ENCODE data around the gene PPP1R14C.

Gene PPP1R14C

DNA sequence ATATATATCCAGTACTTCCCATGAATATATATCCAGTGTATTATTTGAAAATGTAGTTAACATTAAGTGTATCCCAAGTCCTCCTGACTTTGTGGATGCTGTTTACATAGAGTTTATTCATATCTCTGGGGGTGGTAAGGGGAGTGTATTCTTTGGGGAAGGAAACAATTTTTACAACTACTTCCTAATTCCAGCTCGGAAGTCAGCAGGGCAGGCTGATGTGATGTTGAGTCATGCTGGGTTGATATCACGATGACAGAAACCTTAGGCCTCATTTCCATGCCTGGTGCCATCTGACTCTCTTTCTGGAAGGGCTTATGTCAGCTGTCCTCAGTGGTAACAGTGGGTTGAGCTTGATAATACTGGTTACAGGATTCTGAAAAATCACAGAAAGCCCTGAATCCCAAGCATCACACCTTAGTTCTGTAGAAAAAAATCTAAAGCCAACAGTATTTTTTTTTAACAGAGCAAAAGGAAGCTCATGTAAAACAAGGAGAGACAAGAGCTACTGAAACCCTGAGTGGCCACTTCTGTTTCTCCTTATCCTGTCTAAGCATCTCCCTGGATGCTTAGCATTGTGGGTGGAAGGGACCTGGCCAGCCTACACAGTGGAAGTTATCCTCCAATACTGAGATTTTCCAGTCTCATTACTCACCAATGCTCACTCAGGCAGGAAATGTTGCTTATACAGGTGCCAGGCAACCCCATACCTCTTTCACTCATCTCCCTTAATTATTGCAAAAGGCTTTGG is 150.8 kb downstream of the PPP1R14C start:
- Histone ChIP-seq H2BK120ac (ENCODE audit: low read depth, low read length) (no peak overlapping the region), H3K9me3 (replicated peaks in 1 of 2; ENCODE audit: control insufficient read depth in 2 of 2, insufficient read depth in 1 of 2, low read depth in 1 of 2, low read length in 2 of 2) (peaks cover 10 to 23% of the 10 kb centered on the region in 2 donors), H3K23ac (ENCODE audit: low read depth, low read length, poor library complexity) (no peak overlapping the region), H2AK5ac (ENCODE audit: low read depth, low read length) (no peak overlapping the region), H3K36me3 (replicated peaks in 1 of 2; ENCODE audit: control insufficient read depth in 2 of 2, insufficient read depth in 2 of 2, low read length in 2 of 2) (no peaks in the 10 kb centered on the region), H3K18ac (ENCODE audit: low read length) (no peak overlapping the region), H3K4me3 (ENCODE audit: low read length in 2 of 2) (no peak overlapping the region), H4K8ac (ENCODE audit: low read depth, low read length) (no peak overlapping the region), H3K4me1 (ENCODE audit: control insufficient read depth in 2 of 2, insufficient read depth in 1 of 2, low read depth in 1 of 2, low read length in 2 of 2) (peaks cover 0 to 4% of the 10 kb centered on the region in 2 donors), H3K4me2 (ENCODE audit: insufficient read depth, low read length, poor library complexity, severe bottlenecking) (no peak overlapping the region), H2BK12ac (ENCODE audit: low read length) (no peak overlapping the region), H3K79me1 (ENCODE audit: low read depth, low read length) (no peaks in the 10 kb centered on the region), H3K27me3 (ENCODE audit: control insufficient read depth in 3 of 3, insufficient read depth in 3 of 3, low read depth in 1 of 3, low read length in 3 of 3) (no peaks in the 10 kb centered on the region), H2AFZ (ENCODE audit: low read length) (no peak overlapping the region), H2BK5ac (ENCODE audit: low read length) (no peak overlapping the region), H4K91ac (ENCODE audit: low read depth, low read length, poor library complexity) (no peak overlapping the region), H3K27ac (replicated peaks; ENCODE audit: low read length) (no peak overlapping the region), H3K9ac (ENCODE audit: low read depth, low read length, poor library complexity) (no peak overlapping the region), H2BK15ac (ENCODE audit: low read length) (no peak overlapping the region), H3K4ac (ENCODE audit: low read length) (no peak overlapping the region), H3K14ac (ENCODE audit: low read length) (no peak overlapping the region)
- DNase-seq (ENCODE audit: low spot score), result no peak
- no CpG with 5 or more reads among the region's 2 CpGs for WGBS, 2 donors (ENCODE audit: extremely low coverage in 2 of 2, insufficient read length in 2 of 2, insufficient replicate concordance in 1 of 2)

DNA sequence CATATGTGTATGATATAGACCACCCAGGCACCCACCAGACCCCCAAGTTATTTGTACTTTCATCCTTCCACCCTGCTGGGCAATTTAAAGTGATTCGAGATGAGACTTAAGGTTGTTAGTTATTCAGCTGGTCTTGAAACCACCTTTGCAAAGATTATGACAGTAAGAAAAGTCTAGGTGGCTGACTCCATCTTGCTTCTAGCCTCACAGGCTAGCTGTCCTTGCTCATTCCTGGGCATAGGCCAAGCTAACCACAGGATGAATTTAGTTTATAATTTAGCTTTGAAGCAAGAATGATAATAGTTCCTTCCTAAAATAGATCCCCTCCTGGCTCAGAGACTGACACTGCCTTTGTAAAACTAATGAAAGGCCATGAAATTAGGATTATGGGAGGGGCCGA is 154.0 kb downstream of the PPP1R14C start:
- Histone ChIP-seq H3K36me3 (replicated peaks in 1 of 2; ENCODE audit: control insufficient read depth in 2 of 2, insufficient read depth in 2 of 2, low read length in 2 of 2) (no peaks in the 10 kb centered on the region), H3K9me3 (replicated peaks in 1 of 2; ENCODE audit: control insufficient read depth in 2 of 2, insufficient read depth in 1 of 2, low read depth in 1 of 2, low read length in 2 of 2) (peaks cover 10 to 27% of the 10 kb centered on the region in 2 donors), H2BK5ac (ENCODE audit: low read length) (no peak overlapping the region), H3K14ac (ENCODE audit: low read length) (no peak overlapping the region), H3K4ac (ENCODE audit: low read length) (no peak overlapping the region), H3K4me2 (ENCODE audit: insufficient read depth, low read length, poor library complexity, severe bottlenecking) (no peak overlapping the region), H4K8ac (ENCODE audit: low read depth, low read length) (no peak overlapping the region), H2BK12ac (ENCODE audit: low read length) (no peak overlapping the region), H3K4me3 (ENCODE audit: low read length in 2 of 2) (no peak overlapping the region), H2AFZ (ENCODE audit: low read length) (no peak overlapping the region), H4K91ac (ENCODE audit: low read depth, low read length, poor library complexity) (no peak overlapping the region), H3K23ac (ENCODE audit: low read depth, low read length, poor library complexity) (no peak overlapping the region), H3K27me3 (ENCODE audit: control insufficient read depth in 3 of 3, insufficient read depth in 3 of 3, low read depth in 1 of 3, low read length in 3 of 3) (no peaks in the 10 kb centered on the region), H2BK15ac (ENCODE audit: low read length) (no peak overlapping the region), H2BK120ac (ENCODE audit: low read depth, low read length) (no peak overlapping the region), H3K79me1 (ENCODE audit: low read depth, low read length) (no peaks in the 10 kb centered on the region), H3K9ac (ENCODE audit: low read depth, low read length, poor library complexity) (no peak overlapping the region), H3K4me1 (ENCODE audit: control insufficient read depth in 2 of 2, insufficient read depth in 1 of 2, low read depth in 1 of 2, low read length in 2 of 2) (peaks cover 2 to 12% of the 10 kb centered on the region in 2 donors), H3K27ac (replicated peaks; ENCODE audit: low read length) (no peak overlapping the region), H3K18ac (ENCODE audit: low read length) (no peak overlapping the region), H2AK5ac (ENCODE audit: low read depth, low read length) (no peak overlapping the region)
- no peak for DNase-seq (ENCODE audit: low spot score)
- no CpG with 5 or more reads among the region's 2 CpGs for WGBS, 2 donors (ENCODE audit: extremely low coverage in 2 of 2, insufficient read length in 2 of 2, insufficient replicate concordance in 1 of 2)

GRCh38 chr6:150297327-150298029 is 154.6 kb downstream of the PPP1R14C start:
- Histone ChIP-seq H4K8ac (ENCODE audit: low read depth, low read length) (no peak overlapping the region), H3K79me1 (ENCODE audit: low read depth, low read length) (no peaks in the 10 kb centered on the region), H3K27ac (replicated peaks; ENCODE audit: low read length) (no peak overlapping the region), H3K23ac (ENCODE audit: low read depth, low read length, poor library complexity) (no peak overlapping the region), H2AFZ (ENCODE audit: low read length) (no peak overlapping the region), H3K9me3 (replicated peaks in 1 of 2; ENCODE audit: control insufficient read depth in 2 of 2, insufficient read depth in 1 of 2, low read depth in 1 of 2, low read length in 2 of 2) (peaks cover 10 to 27% of the 10 kb centered on the region in 2 donors), H2BK12ac (ENCODE audit: low read length) (no peak overlapping the region), H2AK5ac (ENCODE audit: low read depth, low read length) (no peak overlapping the region), H3K4me2 (ENCODE audit: insufficient read depth, low read length, poor library complexity, severe bottlenecking) (no peak overlapping the region), H3K4me3 (ENCODE audit: low read length in 2 of 2) (no peak overlapping the region), H3K36me3 (replicated peaks in 1 of 2; ENCODE audit: control insufficient read depth in 2 of 2, insufficient read depth in 2 of 2, low read length in 2 of 2) (no peaks in the 10 kb centered on the region), H2BK5ac (ENCODE audit: low read length) (no peak overlapping the region), H2BK15ac (ENCODE audit: low read length) (no peak overlapping the region), H3K18ac (ENCODE audit: low read length) (no peak overlapping the region), H4K91ac (ENCODE audit: low read depth, low read length, poor library complexity) (no peak overlapping the region), H3K14ac (ENCODE audit: low read length) (no peak overlapping the region), H3K9ac (ENCODE audit: low read depth, low read length, poor library complexity) (no peak overlapping the region), H3K4me1 (ENCODE audit: control insufficient read depth in 2 of 2, insufficient read depth in 1 of 2, low read depth in 1 of 2, low read length in 2 of 2) (peaks cover 2 to 18% of the 10 kb centered on the region in 2 donors), H2BK120ac (ENCODE audit: low read depth, low read length) (no peak overlapping the region), H3K4ac (ENCODE audit: low read length) (no peak overlapping the region), H3K27me3 (ENCODE audit: control insufficient read depth in 3 of 3, insufficient read depth in 3 of 3, low read depth in 1 of 3, low read length in 3 of 3) (no peaks in the 10 kb centered on the region)
- no peak for DNase-seq (ENCODE audit: low spot score)
- WGBS, 2 donors (ENCODE audit: extremely low coverage in 2 of 2, insufficient read length in 2 of 2, insufficient replicate concordance in 1 of 2), result no CpG with 5 or more reads among the region's 3 CpGs

DNA sequence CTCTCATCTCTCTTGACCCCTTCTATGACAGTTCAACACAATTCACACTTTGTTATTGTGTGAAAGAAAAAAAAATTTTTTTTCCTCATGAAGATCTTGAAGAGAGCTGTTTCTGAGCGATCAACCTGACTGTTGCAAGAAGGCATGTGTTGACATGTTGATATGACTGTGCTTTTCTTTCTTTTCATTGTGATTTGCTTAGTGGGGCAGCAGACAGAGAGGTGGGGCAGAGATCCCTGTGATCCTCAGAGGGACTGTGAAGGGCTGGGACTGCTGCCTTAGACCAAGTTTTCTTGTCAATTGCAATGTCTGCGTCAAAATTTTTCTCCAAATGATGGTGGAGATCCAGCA is 155.2 kb downstream of the PPP1R14C start:
- H3K27ac ChIP-seq (replicated peaks; ENCODE audit: low read length), result no peak overlapping the region

More for the DNA sequence above, 155.2 kb downstream of the PPP1R14C start:
- H2AK5ac ChIP-seq (ENCODE audit: low read depth, low read length), result no peak overlapping the region
- no peak overlapping the region for H2BK12ac ChIP-seq (ENCODE audit: low read length)
- no peak overlapping the region for H3K18ac ChIP-seq (ENCODE audit: low read length)
- H3K4me1 ChIP-seq (ENCODE audit: control insufficient read depth in 2 of 2, insufficient read depth in 1 of 2, low read depth in 1 of 2, low read length in 2 of 2), result peaks cover 3 to 23% of the 10 kb centered on the region in 2 donors
- H3K9me3 ChIP-seq (replicated peaks in 1 of 2; ENCODE audit: control insufficient read depth in 2 of 2, insufficient read depth in 1 of 2, low read depth in 1 of 2, low read length in 2 of 2), result peaks cover 10 to 27% of the 10 kb centered on the region in 2 donors
- H3K23ac ChIP-seq (ENCODE audit: low read depth, low read length, poor library complexity), result no peak overlapping the region
- H3K4me3 ChIP-seq (ENCODE audit: low read length in 2 of 2), result no peak overlapping the region
- WGBS, 2 donors (ENCODE audit: extremely low coverage in 2 of 2, insufficient read length in 2 of 2, insufficient replicate concordance in 1 of 2), result no CpG with 5 or more reads among the region's 2 CpGs
- no peaks in the 10 kb centered on the region for H3K36me3 ChIP-seq (replicated peaks in 1 of 2; ENCODE audit: control insufficient read depth in 2 of 2, insufficient read depth in 2 of 2, low read length in 2 of 2)
- no peak overlapping the region for H2AFZ ChIP-seq (ENCODE audit: low read length)
- H4K8ac ChIP-seq (ENCODE audit: low read depth, low read length), result no peak overlapping the region
- no peak overlapping the region for H2BK5ac ChIP-seq (ENCODE audit: low read length)
- H2BK120ac ChIP-seq (ENCODE audit: low read depth, low read length), result no peak overlapping the region
- no peak overlapping the region for H3K14ac ChIP-seq (ENCODE audit: low read length)
- H3K27me3 ChIP-seq (ENCODE audit: control insufficient read depth in 3 of 3, insufficient read depth in 3 of 3, low read depth in 1 of 3, low read length in 3 of 3), result no peaks in the 10 kb centered on the region
- DNase-seq (ENCODE audit: low spot score), result no peak
- no peak overlapping the region for H4K91ac ChIP-seq (ENCODE audit: low read depth, low read length, poor library complexity)
- H3K4ac ChIP-seq (ENCODE audit: low read length), result no peak overlapping the region
- H3K4me2 ChIP-seq (ENCODE audit: insufficient read depth, low read length, poor library complexity, severe bottlenecking), result no peak overlapping the region
- no peak overlapping the region for H3K9ac ChIP-seq (ENCODE audit: low read depth, low read length, poor library complexity)
- no peak overlapping the region for H2BK15ac ChIP-seq (ENCODE audit: low read length)
- no peaks in the 10 kb centered on the region for H3K79me1 ChIP-seq (ENCODE audit: low read depth, low read length)
